Adrenal gland (tissue), 12 donors: ENCODE data around the gene TMEM254. TPM values are rescaled to one million over a fixed set of nuclear protein-coding genes. Genes with fewer than 3 reads are reported as not detected.
"Not testable (repeated sequence)": the region's sequence is repeated elsewhere in the genome, so short reads cannot be mapped to it uniquely, and the experiment has no call there.

Experiments
- DNase-seq, 7 donors: peaks; one replicate each; pipeline ENCODE4 v3.0.0-alpha.2; 2019 to 2020
- H3K27ac ChIP-seq, 5 donors: fragments of 200-600 bp; sonication (generic) in 4 of 5; 1 replicate in 3 of 5; 2 replicates in 2 of 5; pipeline versions ENCODE4 v1.5.1 to v1.8.0; 2016 to 2020; ENCODE audit warnings: mild to moderate bottlenecking in 1 of 5
- H3K27me3 ChIP-seq: fragments of 200-600 bp; 2 replicates; pipeline ENCODE4 v1.8.0; 2021
- H3K36me3 ChIP-seq, 2 donors: fragments of 200-600 bp; replicated peaks in 1 of 2; 1 replicate in 1 of 2; 2 replicates in 1 of 2; pipeline versions ENCODE4 v1.5.1 to v1.8.0; 2018 to 2022
- H3K4me1 ChIP-seq, 2 donors: fragments of 200-600 bp; replicated peaks in 1 of 2; 1 replicate in 1 of 2; 2 replicates in 1 of 2; pipeline versions ENCODE4 v1.5.1 to v1.8.0; 2018 to 2021
- H3K4me3 ChIP-seq, 4 donors: fragments of 200-600 bp; sonication (generic) in 3 of 4; one replicate each; pipeline ENCODE4 v1.5.1; 2016 to 2018
- H3K9me3 ChIP-seq, 3 donors: fragments of 200-600 bp; sonication (generic) in 1 of 3; replicated peaks in 1 of 3; 1 replicate in 2 of 3; 2 replicates in 1 of 3; pipeline versions ENCODE4 v1.5.1 to v1.8.0; 2016 to 2021
- CTCF ChIP-seq, 6 experiments: fragments of 450-650 bp in 4 of 6; fragments of 200-600 bp in 2 of 6; sonication (generic) in 1 of 6; IDR thresholded peaks; 1 replicate in 5 of 6; 2 replicates in 1 of 6; pipeline versions ENCODE4 v1.5.1 to v1.8.0; 2016 to 2021; ENCODE audit warnings: antibody characterized with exemption in 6 of 6, mild to moderate bottlenecking in 2 of 6, moderate library complexity in 1 of 6
- POLR2A ChIP-seq, 2 donors: fragments of 450-650 bp; IDR thresholded peaks; one replicate each; pipeline ENCODE4 v1.6.1; 2017; ENCODE audit warnings: antibody characterized with exemption in 2 of 2, mild to moderate bottlenecking in 2 of 2, moderate library complexity in 1 of 2
- WGBS, 4 donors: extraction: QIAGEN DNeasy Blood & Tissue Kit in 2 of 4; methylation state at CpG; one replicate each; pipeline versions ENCODE4 v1.1.5 to v1.1.7; 2013 to 2017; 5-methylcytosine and 5-hydroxymethylcytosine counted together
- intact Hi-C, 2 donors: fragments of 100-400 bp; cut with DNase I; formaldehyde crosslinking; loops; one replicate each; pipeline versions ENCODE4 v1.14.1 to v1.15.0; 2022 to 2023
- polyA plus RNA-seq, 3 donors: library from polyadenylated mRNA; stranded (reverse); fragments of 200-250 nt in 2 of 3; fragments of 350-450 nt in 1 of 3; fragmentation: Illumina TruSeq in 1 of 3; extraction: RNeasy Lipid Tissue Mini Kit (QIAGEN cat#74804) in 1 of 3; gene quantifications; one replicate each; pipeline ENCODE4 v1.2.3, GENCODE V29; 2013 to 2014
- total RNA-seq, 9 donors: library from RNA; depleted of rRNA in 4 of 9; stranded (reverse); fragments of >200 nt in 4 of 9; fragments of 120-200 nt in 1 of 9; fragmentation: NEBNext Ultra II Directional in 1 of 9; extraction: Animal tissue kit (Norgen Biotek cat#: 25700) in 1 of 9; gene quantifications; one replicate each; pipeline versions ENCODE4 v1.1.0 to v1.2.4, GENCODE V29; 2013 to 2023
- donor health status: healthy with polysubstance abuse.
- donor health status: Bipolar disorder and iron deficiency.
- donor health status: DM: yes; HTN: yes; CAD: no.
- donor health status: DM: no; HTN: no; CAD: no.
- donor health status: DM: no; HTN: no; CAD: no.
- donor health status: DM: yes; HTN: yes; CAD: no.

Gene TMEM254
- total and polyA plus RNA-seq, 12 donors: 8.8 to 47.2 (median 27.1) TPM

DNA sequence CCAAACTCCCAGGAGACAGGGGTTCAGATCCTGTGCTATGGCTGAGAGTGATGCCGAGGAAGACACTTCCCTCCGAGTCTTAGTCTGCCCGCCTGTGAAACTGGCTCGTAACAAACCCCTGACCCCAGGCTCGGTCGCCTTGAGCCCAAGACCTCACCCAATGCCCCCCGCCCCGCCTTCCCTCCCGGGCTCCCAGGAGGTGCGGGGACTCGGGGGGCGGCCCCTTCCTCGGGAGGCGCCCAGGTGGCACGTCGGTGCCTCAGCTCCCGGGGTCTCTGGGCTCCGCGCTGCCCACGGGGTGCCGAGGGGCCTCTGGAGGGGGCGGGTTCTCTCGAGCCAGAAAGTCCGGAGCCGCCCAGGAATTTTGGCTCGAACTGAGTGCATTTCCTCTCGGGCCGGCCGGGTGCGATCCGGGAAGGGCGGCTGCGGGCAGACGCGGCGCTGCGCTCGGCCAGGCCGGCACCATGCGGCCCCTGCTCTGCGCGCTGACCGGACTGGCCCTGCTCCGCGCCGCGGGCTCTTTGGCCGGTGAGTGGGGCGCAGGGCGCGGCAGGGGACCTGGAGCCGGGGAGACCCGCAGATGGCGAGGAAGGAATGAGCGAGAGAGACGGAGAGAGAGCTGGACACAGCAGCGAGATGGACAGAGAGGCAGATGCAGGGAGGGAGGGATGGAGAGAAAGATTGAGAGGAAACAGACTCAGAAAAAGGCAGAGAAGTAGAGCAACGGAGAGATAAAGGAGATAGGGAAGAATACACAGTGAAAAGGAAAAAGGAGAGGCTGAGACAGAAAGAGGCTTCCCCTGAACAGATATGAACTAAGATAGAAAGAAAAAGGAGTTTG is 54.1 kb downstream of the TMEM254 start, which contains the start of gene PLAC9:
Gene PLAC9 (plus strand): TSS at position 432 of the 841 bp plus-strand sequence. CDS start 33 bp downstream, at position 465.
- Histone ChIP-seq H3K4me1 (peaks cover 0 to 5% of the 10 kb centered on the region in 2 donors), H3K36me3 (no peaks in the 10 kb centered on the region), H3K4me3 (peak within 1 kb of the TSS in 1 of 4 donors; percentile 58), H3K27me3 (peaks cover 4% of the 10 kb centered on the region), H3K27ac (peak within 1 kb of the TSS in 4 of 5 donors; percentile 21 to 88 (median 49)), H3K9me3 (no peaks in the 10 kb centered on the region)
- intact Hi-C loops: no loop called here
- peak in 2 of 7 donors; percentile 7 to 44 for DNase-seq
- peak in 1 of 2 donors; percentile 33 for TF ChIP-seq POLR2A (IDR thresholded peaks at IDR 0.05)
- TF ChIP-seq CTCF (IDR thresholded peaks at IDR 0.05): no peak
- 4 to 5% (median 4%) methylated on average over 32 to 58 of the region's 58 CpGs for WGBS, 4 donors

DNA sequence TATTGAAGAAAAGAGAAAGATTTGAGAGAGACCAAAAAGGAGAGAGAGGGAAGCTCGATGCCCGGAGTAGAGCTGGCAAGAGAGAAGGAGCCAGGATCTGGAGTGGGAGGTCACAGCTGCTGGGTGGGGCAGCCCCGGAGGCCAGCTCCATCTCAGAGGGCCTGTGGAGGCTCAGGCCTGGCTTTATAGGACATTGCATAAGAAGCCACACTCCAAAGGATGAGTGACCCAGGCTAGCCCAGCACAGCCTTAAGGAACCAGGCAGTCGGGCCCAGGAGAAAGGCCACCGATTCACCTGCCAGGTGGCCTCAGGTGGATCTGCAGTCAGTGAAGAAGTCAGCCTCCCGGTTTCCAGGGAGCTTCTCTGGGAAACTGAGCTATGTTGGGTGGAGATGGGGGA is 54.7 kb downstream of the TMEM254 start:
- peak overlapping the region in 1 of 4 donors; percentile 58 for H3K4me3 ChIP-seq
- TF ChIP-seq POLR2A (IDR thresholded peaks at IDR 0.05): no peak
- TF ChIP-seq CTCF (IDR thresholded peaks at IDR 0.05): no peak
- peaks cover 4% of the 10 kb centered on the region for H3K27me3 ChIP-seq
- peak overlapping the region in 4 of 5 donors; percentile 3 to 88 (median 49) for H3K27ac ChIP-seq
- peaks cover 0 to 5% of the 10 kb centered on the region in 2 donors for H3K4me1 ChIP-seq
- H3K9me3 ChIP-seq: no peaks in the 10 kb centered on the region
- DNase-seq: peak in 1 of 7 donors; percentile 26
- H3K36me3 ChIP-seq: no peaks in the 10 kb centered on the region
- WGBS, 4 donors: 38 to 46% (median 43%) methylated on average over 6 of the region's 6 CpGs
- intact Hi-C loops: no loop called here

GRCh38 chr10:80133687-80134086 is 55.2 kb downstream of the TMEM254 start:
- H3K27ac ChIP-seq: peak overlapping the region in 4 of 5 donors; percentile 3 to 88 (median 49)

DNA sequence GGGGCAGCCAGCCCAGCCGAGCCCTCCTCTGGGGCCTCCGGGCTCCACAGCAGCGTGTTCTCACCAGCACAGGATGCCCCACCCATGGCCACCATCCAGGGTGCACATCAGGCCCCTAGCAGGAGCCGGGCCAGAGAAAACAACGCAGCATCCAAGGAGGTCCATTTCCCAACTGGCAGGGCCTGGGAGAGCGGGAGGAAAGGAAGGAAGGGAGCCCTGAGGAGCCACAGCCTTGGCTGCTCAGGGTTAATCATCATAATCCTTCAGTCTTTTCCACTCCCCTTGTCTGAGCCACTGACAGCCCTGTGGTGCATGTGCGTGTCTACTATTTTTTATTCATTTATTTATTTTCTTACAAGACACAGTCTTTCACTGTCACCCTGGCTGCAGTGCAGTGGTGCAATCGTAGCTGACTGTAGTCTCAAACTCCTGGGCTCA is 57.7 kb downstream of the TMEM254 start:
- Histone ChIP-seq H3K9me3 (no peaks in the 10 kb centered on the region), H3K4me1 (peaks cover 0 to 5% of the 10 kb centered on the region in 2 donors), H3K27me3 (peaks cover 4% of the 10 kb centered on the region), H3K4me3 (no peak overlapping the region), H3K27ac (peak overlapping the region in 1 of 5 donors; percentile 78), H3K36me3 (no peaks in the 10 kb centered on the region)
- peak in 6 of 7 donors; percentile 38 to 86 (median 68) for DNase-seq
- TF ChIP-seq POLR2A (IDR thresholded peaks at IDR 0.05): no peak
- no peak for TF ChIP-seq CTCF (IDR thresholded peaks at IDR 0.05)
- 45 to 69% (median 60%) methylated on average over 3 to 8 of the region's 8 CpGs for WGBS, 4 donors
- intact Hi-C loops: no loop called here

More at GRCh38 chr10:80133687-80134086, 55.2 kb downstream of the TMEM254 start:
- H3K4me1 ChIP-seq, H3K9me3 ChIP-seq, H3K36me3 ChIP-seq, H3K27me3 ChIP-seq, intact Hi-C loops, DNase-seq: not testable (repeated sequence)
- 75 to 95% (median 77%) methylated on average over 8 to 9 of the region's 9 CpGs for WGBS, 4 donors
- peak overlapping the region in 1 of 4 donors; percentile 58 for H3K4me3 ChIP-seq
